A549 (cell line): ENCODE measurements around the gene C5orf15. TPM values are rescaled to one million over a fixed set of nuclear protein-coding genes. Genes with fewer than 3 reads are reported as not detected.

Source experiments
- ATAC-seq, 2 experiments: fragments of 200-7000 bp in 1 of 2; fragments of >200 bp in 1 of 2; cut with Nextera tagmentation in 1 of 2; cut with Tn5 transposase in 1 of 2; 3 replicates each; pipeline versions ENCODE4 v1.8.0 to v1.9.1; 2018 to 2020; ENCODE audit warnings: mild to moderate bottlenecking in 1 of 2, moderate library complexity in 1 of 2
- CTCF ChIA-PET: fragments of 300-600 bp; sonication (Branson Sonifier 250); formaldehyde crosslinking; extraction: SDS; loops from one replicate; lab custom pipeline; 2021; ENCODE audit warnings: antibody characterized with exemption, inconsistent platforms; lab: Yijun Ruan, JAX
- POLR2A ChIA-PET: fragments of 350-600 bp; formaldehyde crosslinking; extraction: SDS; loops from one replicate; lab custom pipeline; 2021; ENCODE audit warnings: antibody characterized with exemption, inconsistent platforms; lab: Yijun Ruan, JAX
- DNase-seq, 2 experiments: peaks; one replicate each; pipeline versions ENCODE4 v3.0.0 to v3.0.0-alpha.2; 2011 to 2016; ENCODE audit warnings: low read depth in 1 of 2, low spot score in 1 of 2
- FAIRE-seq: peaks from 2 replicates; lab custom pipeline; 2011; peaks lifted over from hg19 to GRCh38; lab: Jason Lieb, UNC
- H3K27ac ChIP-seq, 2 experiments: fragments of >200 bp; sonication (Bioruptor Twin); formaldehyde crosslinking; 3 replicates each; pipeline ENCODE4 v1.5.1; 2016 to 2017
- H3K4me1 ChIP-seq: fragments of >200 bp; sonication (Bioruptor Twin); formaldehyde crosslinking; 3 replicates; pipeline ENCODE4 v1.6.1; 2016
- H3K4me2 ChIP-seq: fragments of >200 bp; sonication (Bioruptor Twin); formaldehyde crosslinking; 3 replicates; pipeline ENCODE4 v1.6.1; 2016
- H3K4me3 ChIP-seq: fragments of >200 bp; sonication (Bioruptor Twin); formaldehyde crosslinking; 3 replicates; pipeline ENCODE4 v1.5.1; 2016
- H3K9me3 ChIP-seq: fragments of >200 bp; sonication (Bioruptor Twin); formaldehyde crosslinking; 3 replicates; pipeline ENCODE4 v1.6.1; 2016
- ATOH8 ChIP-seq: fragments of 250-450 bp; sonication (Bioruptor Pico); IDR thresholded peaks from 2 replicates; pipeline ENCODE4 v1.5.0; 2020; ENCODE audit warnings: low read depth, mild to moderate bottlenecking, moderate library complexity
- EHMT2 ChIP-seq: fragments of 200-600 bp; sonication (generic); IDR thresholded peaks from 2 replicates; pipeline ENCODE4 v1.6.1; 2016; ENCODE audit warnings: antibody characterized with exemption, low read depth, mild to moderate bottlenecking, moderate library complexity
- ELK1 ChIP-seq: fragments of 150-350 bp; IDR thresholded peaks from 2 replicates; pipeline ENCODE4 v1.6.1; 2014; ENCODE audit warnings: low read depth, mild to moderate bottlenecking, low read length
- EP300 ChIP-seq, 2 experiments: fragments of >200 bp; sonication (Bioruptor Twin); formaldehyde crosslinking; IDR thresholded peaks; 2 replicates in 1 of 2; 3 replicates in 1 of 2; pipeline ENCODE4 v1.6.1; 2016 to 2017
- FOXS1 ChIP-seq: fragments of 250-450 bp; sonication (Bioruptor Pico); IDR thresholded peaks from 2 replicates; pipeline ENCODE4 v1.5.0; 2020; ENCODE audit warnings: mild to moderate bottlenecking, moderate library complexity
- HEYL ChIP-seq: fragments of 250-450 bp; sonication (Bioruptor Pico); IDR thresholded peaks from 2 replicates; pipeline ENCODE4 v1.8.0; 2021; ENCODE audit warnings: mild to moderate bottlenecking, moderate library complexity
- HOXA7 ChIP-seq: fragments of 250-450 bp; sonication (Bioruptor Pico); IDR thresholded peaks from 2 replicates; pipeline ENCODE4 v1.5.0; 2020; ENCODE audit warnings: mild to moderate bottlenecking, moderate library complexity
- HOXB13 ChIP-seq: fragments of 250-450 bp; sonication (Bioruptor Pico); IDR thresholded peaks from 2 replicates; pipeline ENCODE4 v1.5.0; 2020; ENCODE audit warnings: low read depth, mild to moderate bottlenecking, moderate library complexity
- MAX ChIP-seq: IDR thresholded peaks from 2 replicates; pipeline ENCODE4 v1.6.1; 2012
- MAZ ChIP-seq: fragments of 150-350 bp; IDR thresholded peaks from 2 replicates; pipeline ENCODE4 v1.6.1; 2014; ENCODE audit warnings: antibody characterized with exemption, low read depth, low read length, borderline replicate concordance
- NFE2L2 ChIP-seq: fragments of 150-350 bp; conservative IDR thresholded peaks from 2 replicates; pipeline ENCODE4 v1.6.1; 2014; ENCODE audit warnings: low read length
- PHF8 ChIP-seq: fragments of 200-600 bp; sonication (generic); IDR thresholded peaks from 2 replicates; pipeline ENCODE4 v1.6.1; 2016; ENCODE audit warnings: low read depth, mild to moderate bottlenecking, antibody characterized with exemption, moderate library complexity, borderline replicate concordance
- RFX5 ChIP-seq: fragments of 450-650 bp; IDR thresholded peaks from 2 replicates; pipeline ENCODE4 v1.7.1; 2014; ENCODE audit warnings: antibody characterized with exemption, mild to moderate bottlenecking, moderate library complexity
- SMC3 ChIP-seq: fragments of >200 bp; sonication (Bioruptor Twin); formaldehyde crosslinking; IDR thresholded peaks from 3 replicates; pipeline ENCODE4 v1.6.1; 2018; ENCODE audit warnings: inconsistent platforms
- ZFP36 ChIP-seq: fragments of 450-650 bp; IDR thresholded peaks from 2 replicates; pipeline ENCODE4 v1.6.1; 2014; ENCODE audit warnings: borderline replicate concordance; ENCODE audit not compliant: partially characterized antibody
- WGBS: methylation state at CpG from one replicate; pipeline ENCODE4 v1.1.6; 2017; ENCODE audit errors: missing lambda C conversion rate; 5-methylcytosine and 5-hydroxymethylcytosine counted together
- polyA plus RNA-seq, 4 experiments: library from polyadenylated mRNA; depleted of rRNA in 3 of 4; stranded (reverse); fragments of >200 nt; fragmentation: RNase III in 1 of 4; extraction: RNeasy Plus Mini Kit Qiagen cat#74134 plus additional on column Dnase treatment in 1 of 4; gene quantifications; 2 replicates in 3 of 4; 3 replicates in 1 of 4; pipeline ENCODE4 v1.2.3, GENCODE V29; 2011 to 2017
- TF ChIP-seq, protein P1 (sequence below): fragments of >200 bp; sonication (Bioruptor Twin); formaldehyde crosslinking; IDR thresholded peaks from 3 replicates; pipeline ENCODE4 v1.6.1; 2016

C5orf15 gene
- polyA plus RNA-seq, 2 of the 4 experiments (the other 2 are of a cell fraction) = 92.9 to 126 TPM

DNA sequence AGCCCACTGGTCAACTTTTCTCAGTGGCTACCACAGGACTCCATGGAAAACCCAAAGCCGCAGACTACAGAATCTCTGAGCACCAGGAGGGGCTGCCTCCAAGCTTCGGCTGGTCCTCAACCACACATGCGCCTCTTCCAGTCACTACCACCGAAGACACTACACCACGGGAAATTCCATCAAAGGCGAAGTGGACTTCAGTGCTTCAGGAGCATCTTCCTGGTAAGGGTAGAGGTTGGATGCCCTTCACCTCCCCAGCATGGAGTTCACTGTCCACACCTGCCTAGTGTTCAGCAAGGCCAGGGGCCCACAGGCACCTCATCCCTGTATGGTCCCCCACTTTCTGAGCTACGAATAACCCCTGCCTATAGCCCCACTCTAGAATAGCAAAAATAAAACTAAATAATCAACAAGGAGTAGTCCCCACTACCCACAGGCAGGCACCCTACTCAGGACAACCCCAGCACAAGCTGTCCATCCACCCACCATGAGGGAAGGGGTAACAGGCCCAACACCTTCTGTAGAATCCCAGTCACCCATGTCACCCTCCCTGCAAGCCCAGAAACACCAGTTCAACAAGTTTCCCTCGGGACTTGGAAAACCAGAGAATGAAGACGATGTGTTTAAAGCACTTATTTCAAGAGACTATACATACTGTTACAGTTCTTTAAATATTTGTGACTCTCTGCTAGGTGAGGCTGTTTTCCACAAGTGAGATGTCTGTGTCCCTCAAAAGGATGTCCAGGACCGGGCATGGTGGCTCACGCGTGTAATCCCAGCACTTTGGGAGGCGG lies 33.7 kb upstream of the C5orf15 start:
- FAIRE-seq = no peak

GRCh38 chr5:134000696-134001453 lies 32.5 kb upstream of the C5orf15 start:
- DNase-seq (no peak), ATAC-seq (no peak), FAIRE-seq (no peak)
- POLR2A ChIA-PET = interaction anchor here (0.6 kb wide), 1 partner anchor 798 kb away, joined by 4 read pairs; no protein-coding TSS in a partner anchor
- H3K9me3 ChIP-seq = no peaks in the 10 kb centered on the region
- H3K4me3 ChIP-seq = no peak overlapping the region
- CTCF ChIA-PET = interaction anchor here (0.8 to 9.8 kb wide), 3 partner anchors 15 to 39 kb away, joined by 3 to 91 read pairs (median 36); no protein-coding TSS in a partner anchor
- TF ChIP-seq FOXS1 (CRISPR knock-in tag) (no peak), ATOH8 (CRISPR knock-in tag) (no peak), PHF8 (no peak), RFX5 (no peak), NFE2L2 (no peak), HOXA7 (CRISPR knock-in tag) (no peak), MAZ (no peak), HOXB13 (no peak)
- TF ChIP-seq, protein P1, sequence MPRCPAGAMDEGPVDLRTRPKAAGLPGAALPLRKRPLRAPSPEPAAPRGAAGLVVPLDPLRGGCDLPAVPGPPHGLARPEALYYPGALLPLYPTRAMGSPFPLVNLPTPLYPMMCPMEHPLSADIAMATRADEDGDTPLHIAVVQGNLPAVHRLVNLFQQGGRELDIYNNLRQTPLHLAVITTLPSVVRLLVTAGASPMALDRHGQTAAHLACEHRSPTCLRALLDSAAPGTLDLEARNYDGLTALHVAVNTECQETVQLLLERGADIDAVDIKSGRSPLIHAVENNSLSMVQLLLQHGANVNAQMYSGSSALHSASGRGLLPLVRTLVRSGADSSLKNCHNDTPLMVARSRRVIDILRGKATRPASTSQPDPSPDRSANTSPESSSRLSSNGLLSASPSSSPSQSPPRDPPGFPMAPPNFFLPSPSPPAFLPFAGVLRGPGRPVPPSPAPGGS = no peak
- H3K4me2 ChIP-seq = peak overlapping the region; percentile 27; the same call in 1 of the 3 replicates
- peaks cover 66% of the 10 kb centered on the region for H3K4me1 ChIP-seq
- no peak overlapping the region for H3K27ac ChIP-seq
- WGBS = 88% methylated on average over 10 of the region's 10 CpGs

More for the DNA sequence above, 33.7 kb upstream of the C5orf15 start:
- DNase-seq = no peak
- 88% methylated on average over 13 of the region's 13 CpGs for WGBS
- TF ChIP-seq HOXA7 (CRISPR knock-in tag) = no peak
- no peak for TF ChIP-seq ELK1
- no peak for TF ChIP-seq EP300 (IDR thresholded peaks at IDR 0.05)
- TF ChIP-seq, all 56 proteins: peak for 0
- Histone ChIP-seq H3K4me1 (peaks cover 59% of the 10 kb centered on the region), H3K4me3 (peak overlapping the region; percentile 90; the same call in 2 of the 3 replicates), H3K9me3 (no peaks in the 10 kb centered on the region), H3K27ac (peak overlapping the region in 1 of 2 experiments; percentile 98; a peak in 3 of 6 replicates), H3K4me2 (peak overlapping the region; percentile 93)
- ATAC-seq = no peak
- ChIA-PET POLR2A (no interaction called here), CTCF (interaction anchor here (0.8 to 7.9 kb wide), 3 partner anchors 38 to 579 kb away, joined by 3 to 36 read pairs (median 7); no protein-coding TSS in a partner anchor)

DNA sequence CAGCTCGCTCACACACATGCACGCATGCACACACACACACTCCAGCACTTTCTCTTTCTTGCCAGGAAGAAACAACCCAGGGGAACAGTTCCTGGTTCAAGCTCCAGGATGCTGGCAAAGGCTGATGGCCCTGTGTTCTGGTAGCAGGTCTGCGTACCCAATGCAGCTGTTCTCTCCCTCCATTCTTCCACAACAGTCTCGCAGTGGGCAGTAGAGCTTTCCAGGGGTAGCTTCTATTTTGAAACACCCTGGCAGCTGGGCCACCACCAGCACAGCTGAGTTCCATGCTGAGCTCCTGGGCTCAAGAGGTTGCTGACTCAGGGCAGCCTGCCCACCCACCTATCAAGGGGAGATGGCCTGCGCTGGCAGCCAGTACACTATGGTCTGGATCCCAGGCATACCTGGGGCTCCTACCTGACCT lies 31.7 kb upstream of the C5orf15 start:
- Histone ChIP-seq H3K27ac (peak overlapping the region in 1 of 2 experiments; percentile 30; a peak in 1 of 6 replicates), H3K4me1 (peaks cover 72% of the 10 kb centered on the region), H3K4me3 (no peak overlapping the region), H3K9me3 (no peaks in the 10 kb centered on the region), H3K4me2 (peak overlapping the region; percentile 18; the same call in 1 of the 3 replicates)
- POLR2A ChIA-PET = no interaction called here
- TF ChIP-seq HOXB13 (no peak), HEYL (CRISPR knock-in tag) (no peak), EHMT2 (no peak), MAZ (no peak), MAX (no peak), ZFP36 (no peak), SMC3 (no peak)
- DNase-seq (no peak), ATAC-seq (no peak), FAIRE-seq (no peak)
- WGBS = 98% methylated on average over 5 of the region's 5 CpGs
- CTCF ChIA-PET = interaction anchor here (0.8 to 9.8 kb wide), 5 partner anchors 8 to 40 kb away, joined by 3 to 91 read pairs (median 28); no protein-coding TSS in a partner anchor
